HCT116 (cell line): ENCODE measurements around the gene PROB1. TPM values are rescaled to one million over a fixed set of nuclear protein-coding genes. Genes with fewer than 3 reads are reported as not detected.

Source experiments
- ATAC-seq: fragments of 200-7000 bp; cut with Tn5 transposase; 2 replicates; pipeline ENCODE4 v1.9.1; 2020; ENCODE audit warnings: mild to moderate bottlenecking, moderate library complexity
- BruUV-seq: library from RNA; stranded (reverse); fragments of 400-500 nt; replicated peaks from 2 replicates; lab custom pipeline; 2021; lab: Mats Ljungman, UMichigan
- CTCF ChIA-PET: fragments of 300-600 bp; sonication (Branson Sonifier 250); formaldehyde crosslinking; loops from one replicate; lab custom pipeline; 2021; ENCODE audit warnings: antibody characterized with exemption; lab: Charles Lee
- POLR2A ChIA-PET: fragments of 300-600, 350-600 bp; sonication (Branson Sonifier 250); formaldehyde crosslinking; loops from one replicate; lab custom pipeline; 2021; ENCODE audit warnings: antibody characterized with exemption; lab: Charles Lee
- RAD21 ChIA-PET, 2 experiments: fragments of 300-600 bp; sonication (Branson Sonifier 250); formaldehyde crosslinking; loops; one replicate each; lab custom pipeline; 2023; ENCODE audit warnings: low total read pairs in 2 of 2; ENCODE audit not compliant: uncharacterized antibody in 2 of 2, unreplicated experiment in 2 of 2, low non-redundant PET in 1 of 2; lab: Charles Lee
- DNase-seq: peaks from one replicate; pipeline ENCODE4 v3.0.0-alpha.2; 2010; ENCODE audit warnings: low read depth, low spot score
- H2AFZ ChIP-seq: fragments of 200-600 bp; shearing (Covaris generic), sonication (generic); 2 replicates; pipeline ENCODE4 v1.6.1; 2017; ENCODE audit warnings: low read depth, mixed run types, mixed read lengths, antibody characterized with exemption, low read length; ENCODE audit not compliant: poor library complexity, severe bottlenecking
- H3K27ac ChIP-seq: 2 replicates; pipeline ENCODE4 v1.5.1; 2012; ENCODE audit warnings: low read depth, low read length
- H3K27me3 ChIP-seq: fragments of 200-600 bp; sonication (generic); 2 replicates; pipeline ENCODE4 v1.6.1; 2016; ENCODE audit warnings: mixed run types, low read length, mixed read lengths; ENCODE audit not compliant: insufficient read depth
- H3K36me3 ChIP-seq, 2 experiments: fragments of 200-500 bp in 1 of 2; fragments of 200-600 bp in 1 of 2; sonication (Bioruptor generic) in 1 of 2; sonication (generic) in 1 of 2; 2 replicates each; pipeline versions ENCODE4 v1.5.1 to v1.6.1; 2014 to 2016; ENCODE audit warnings: low read length in 2 of 2, inconsistent platforms in 1 of 2, mixed read lengths in 1 of 2, mixed run types in 1 of 2; ENCODE audit not compliant: insufficient read depth in 2 of 2, control insufficient read depth in 1 of 2
- H3K4me1 ChIP-seq, 2 experiments: fragments of 200-600 bp in 1 of 2; sonication (generic) in 1 of 2; 2 replicates each; pipeline versions ENCODE4 v1.5.1 to v1.6.1; 2012 to 2017; ENCODE audit warnings: low read length in 2 of 2, inconsistent platforms in 1 of 2, mild to moderate bottlenecking in 1 of 2, mixed read lengths in 1 of 2, mixed run types in 1 of 2, moderate library complexity in 1 of 2; ENCODE audit not compliant: insufficient read depth in 2 of 2, control insufficient read depth in 1 of 2
- H3K4me2 ChIP-seq: fragments of 200-600 bp; sonication (generic); 2 replicates; pipeline ENCODE4 v1.6.1; 2017; ENCODE audit warnings: mixed run types, low read length, mixed read lengths
- H3K4me3 ChIP-seq, 2 experiments: fragments of 200-600 bp in 1 of 2; sonication (generic) in 1 of 2; replicated peaks in 1 of 2; 2 replicates each; pipeline ENCODE4 v1.5.1; 2011 to 2016; ENCODE audit warnings: low read length in 2 of 2, control low read depth in 1 of 2, low read depth in 1 of 2, mild to moderate bottlenecking in 1 of 2, mixed read lengths in 1 of 2, mixed run types in 1 of 2
- H3K79me2 ChIP-seq: fragments of 200-600 bp; sonication (generic); 2 replicates; pipeline ENCODE4 v1.6.1; 2017; ENCODE audit warnings: mild to moderate bottlenecking, mixed run types, low read length, moderate library complexity, mixed read lengths; ENCODE audit not compliant: insufficient read depth
- H3K9ac ChIP-seq: fragments of 200-600 bp; sonication (generic); 2 replicates; pipeline ENCODE4 v1.6.1; 2016; ENCODE audit warnings: low read length, mixed read lengths
- H3K9me2 ChIP-seq: fragments of 200-600 bp; sonication (generic), shearing (Covaris generic); 2 replicates; pipeline ENCODE4 v1.6.1; 2017; ENCODE audit warnings: mixed run types, mild to moderate bottlenecking, moderate library complexity; ENCODE audit not compliant: insufficient read depth
- H3K9me3 ChIP-seq, 2 experiments: fragments of 200-500 bp in 1 of 2; fragments of 200-600 bp in 1 of 2; sonication (Bioruptor generic) in 1 of 2; sonication (generic) in 1 of 2; 2 replicates each; pipeline ENCODE4 v1.6.1; 2014 to 2017; ENCODE audit warnings: low read length in 2 of 2, mixed read lengths in 2 of 2, inconsistent platforms in 1 of 2, low read depth in 1 of 2, mild to moderate bottlenecking in 1 of 2, mixed run types in 1 of 2, moderate library complexity in 1 of 2; ENCODE audit not compliant: control insufficient read depth in 1 of 2, insufficient read depth in 1 of 2
- H4K20me1 ChIP-seq: fragments of 200-600 bp; sonication (generic), shearing (Covaris generic); 2 replicates; pipeline ENCODE4 v1.6.1; 2017; ENCODE audit warnings: mixed run types, mild to moderate bottlenecking, moderate library complexity; ENCODE audit not compliant: insufficient read depth
- CTCF ChIP-seq, 3 experiments: fragments of 200-600 bp in 1 of 3; sonication (generic) in 1 of 3; IDR thresholded peaks in 2 of 3; conservative IDR thresholded peaks in 1 of 3; 2 replicates each; pipeline ENCODE4 v1.5.1; 2012 to 2017; ENCODE audit warnings: low read depth in 2 of 3, low read length in 2 of 3, antibody characterized with exemption in 1 of 3, borderline replicate concordance in 1 of 3, control low read depth in 1 of 3, mild to moderate bottlenecking in 1 of 3, mixed read lengths in 1 of 3, mixed run types in 1 of 3, moderate library complexity in 1 of 3; ENCODE audit not compliant: insufficient read depth in 1 of 3
- EGR1 ChIP-seq: IDR thresholded peaks from 2 replicates; pipeline ENCODE4 v1.6.1; 2012; ENCODE audit warnings: low read depth
- ELF1 ChIP-seq: IDR thresholded peaks from 2 replicates; pipeline ENCODE4 v1.6.1; 2012; ENCODE audit warnings: low read depth, borderline replicate concordance
- EZH2 ChIP-seq: fragments of 200-600 bp; sonication (generic); IDR thresholded peaks from 2 replicates; pipeline ENCODE4 v1.6.1; 2017; ENCODE audit warnings: antibody characterized with exemption, mixed run types
- EZH2phosphoT487 ChIP-seq: fragments of 200-600 bp; IDR thresholded peaks from 2 replicates; pipeline ENCODE4 v1.6.1; 2018; ENCODE audit warnings: antibody characterized with exemption, borderline replicate concordance
- FOSL1 ChIP-seq: IDR thresholded peaks from 2 replicates; pipeline ENCODE4 v1.6.1; 2012; ENCODE audit warnings: low read depth
- MAX ChIP-seq: IDR thresholded peaks from 2 replicates; pipeline ENCODE4 v1.6.1; 2012
- POLR2A ChIP-seq: IDR thresholded peaks from 2 replicates; pipeline ENCODE4 v1.7.0; 2011; ENCODE audit warnings: borderline replicate concordance; ENCODE audit not compliant: insufficient read depth, insufficient read length; ENCODE audit errors: extremely low read depth
- POLR2AphosphoS5 ChIP-seq: IDR thresholded peaks from 2 replicates; pipeline ENCODE4 v1.6.1; 2011; ENCODE audit warnings: mild to moderate bottlenecking, low read depth, low read length, moderate library complexity
- RAD21 ChIP-seq: IDR thresholded peaks from 2 replicates; pipeline ENCODE4 v1.6.1; 2012; ENCODE audit warnings: low read depth, mild to moderate bottlenecking
- SIN3A ChIP-seq: IDR thresholded peaks from 2 replicates; pipeline ENCODE4 v1.6.1; 2012; ENCODE audit warnings: low read depth
- SP1 ChIP-seq: IDR thresholded peaks from 2 replicates; pipeline ENCODE4 v1.6.1; 2012; ENCODE audit warnings: low read depth
- TCF7L2 ChIP-seq: IDR thresholded peaks from 2 replicates; pipeline ENCODE4 v1.7.0; 2011; ENCODE audit warnings: borderline replicate concordance, inconsistent platforms; ENCODE audit not compliant: insufficient read depth, insufficient read length; ENCODE audit errors: extremely low read depth
- ZBTB33 ChIP-seq: IDR thresholded peaks from 2 replicates; pipeline ENCODE4 v1.6.1; 2011; ENCODE audit warnings: mild to moderate bottlenecking, low read length, moderate library complexity; ENCODE audit not compliant: insufficient replicate concordance; ENCODE audit errors: extremely low read depth
- ZFX ChIP-seq: fragments of 450-650 bp; IDR thresholded peaks from 2 replicates; pipeline ENCODE4 v1.6.1; 2017
- ZNF274 ChIP-seq: fragments of 200-500 bp; sonication (Bioruptor generic); IDR thresholded peaks from 2 replicates; pipeline ENCODE4 v1.6.1; 2014; ENCODE audit warnings: mild to moderate bottlenecking, low read depth, low read length, inconsistent platforms
- intact Hi-C: fragments of 100-400 bp; cut with micrococcal nuclease; formaldehyde crosslinking; loops from 2 replicates; pipeline ENCODE4 v1.10.0; 2022
- total RNA-seq: library from RNA; stranded (reverse); gene quantifications from one replicate; pipeline ENCODE4 v1.2.1, GENCODE V29; 2021; ENCODE audit not compliant: unreplicated experiment

PROB1 gene
- total RNA-seq, 1 experiment from 2014 or later, result 1.7 TPM

GRCh38 chr5:139413153-139413552, 18.2 kb upstream of the PROB1 start:
- H3K9ac ChIP-seq, result no peak overlapping the region
- no peaks in the 10 kb centered on the region for H4K20me1 ChIP-seq
- BruUV-seq, result no TSS peak
- TF ChIP-seq ZNF274, result no peak
- no peak for TF ChIP-seq SP1
- no peak for TF ChIP-seq FOSL1
- no peak for TF ChIP-seq EZH2phosphoT487
- no peak for TF ChIP-seq EZH2
- no peak for TF ChIP-seq EGR1
- no peak for TF ChIP-seq MAX
- no peak for TF ChIP-seq POLR2AphosphoS5
- no peak for TF ChIP-seq ELF1
- TF ChIP-seq SIN3A, result no peak
- TF ChIP-seq ZBTB33, result no peak
- TF ChIP-seq TCF7L2, result no peak
- no peak for TF ChIP-seq ZFX
- no peak for TF ChIP-seq RAD21
- no peak for TF ChIP-seq CTCF (IDR thresholded peaks at IDR 0.05 in 2 of 3, conservative IDR thresholded peaks at IDR 0.05 in 1 of 3; ENCODE audit: borderline replicate concordance in 1 of 3, insufficient read depth in 1 of 3, low read depth in 2 of 3, low read length in 2 of 3)
- TF ChIP-seq POLR2A, result no peak
- H3K27me3 ChIP-seq, result no peaks in the 10 kb centered on the region
- CTCF ChIA-PET, result no interaction called here
- H3K27ac ChIP-seq, result no peak overlapping the region
- no peaks in the 10 kb centered on the region for H3K9me2 ChIP-seq
- H3K79me2 ChIP-seq, result no peaks in the 10 kb centered on the region
- RAD21 ChIA-PET, result no interaction called here
- H3K4me3 ChIP-seq, result no peak overlapping the region
- H3K4me2 ChIP-seq, result no peak overlapping the region
- intact Hi-C loops, result no loop called here
- no peaks in the 10 kb centered on the region for H3K9me3 ChIP-seq
- H3K36me3 ChIP-seq, result no peaks in the 10 kb centered on the region
- ATAC-seq, result no peak
- POLR2A ChIA-PET, result no interaction called here
- peaks cover 3 to 15% of the 10 kb centered on the region in 2 experiments; a peak in 3 of 4 replicates for H3K4me1 ChIP-seq
- DNase-seq, result no peak
- H2AFZ ChIP-seq, result no peak overlapping the region
